ENCODE results near the gene THRB. TPM values are rescaled to one million over a fixed set of nuclear protein-coding genes. Genes with fewer than 3 reads are reported as not detected.

Gene THRB
- total and polyA plus RNA-seq, 8 donors: 2.1 to 12.4 (median 7.8) TPM

- no peaks in the 10 kb centered on the region for H3K9me3 ChIP-seq
- WGBS, 2 donors: 79 to 84% methylated on average over 2 of the region's 2 CpGs
- intact Hi-C loops (cut with DNase I): no loop called here
- no peak for TF ChIP-seq CTCF (IDR thresholded peaks at IDR 0.05)
- H3K27ac ChIP-seq: no peak overlapping the region
- H3K4me1 ChIP-seq: no peaks in the 10 kb centered on the region
- ATAC-seq (no peak), FAIRE-seq (no peak), DNase-seq (no peak)
- H3K4me3 ChIP-seq: no peak overlapping the region
- H3K27me3 ChIP-seq: no peaks in the 10 kb centered on the region
- peaks cover 0 to 5% (median 0%) of the 10 kb centered on the region in 3 donors for H3K36me3 ChIP-seq
Observed at GRCh38 chr3:24133942-24134341, 360.7 kb downstream of the THRB start.

GRCh38 chr3:24133436-24133835 is 361.2 kb downstream of the THRB start:
- FAIRE-seq (no peak), ATAC-seq (no peak), DNase-seq (no peak)
- no peaks in the 10 kb centered on the region for H3K9me3 ChIP-seq
- no peak overlapping the region for H3K4me3 ChIP-seq
- H3K4me1 ChIP-seq: no peaks in the 10 kb centered on the region
- TF ChIP-seq CTCF (IDR thresholded peaks at IDR 0.05): no peak
- intact Hi-C loops (cut with DNase I): no loop called here
- no peaks in the 10 kb centered on the region for H3K27me3 ChIP-seq
- peaks cover 0 to 5% (median 0%) of the 10 kb centered on the region in 3 donors for H3K36me3 ChIP-seq
- H3K27ac ChIP-seq: no peak overlapping the region

GRCh38 chr3:24129549-24129948 is 365.1 kb downstream of the THRB start:
- no peak overlapping the region for H3K27ac ChIP-seq
- DNase-seq (no peak), ATAC-seq (no peak), FAIRE-seq (no peak)
- no peaks in the 10 kb centered on the region for H3K4me1 ChIP-seq
- H3K27me3 ChIP-seq: no peaks in the 10 kb centered on the region
- intact Hi-C loops (cut with DNase I): no loop called here
- 84 to 85% methylated on average over 5 of the region's 5 CpGs for WGBS, 2 donors
- no peaks in the 10 kb centered on the region for H3K9me3 ChIP-seq
- no peak overlapping the region for H3K4me3 ChIP-seq
- TF ChIP-seq CTCF (IDR thresholded peaks at IDR 0.05): no peak
- peaks cover 0 to 5% (median 0%) of the 10 kb centered on the region in 3 donors for H3K36me3 ChIP-seq

- no peak for TF ChIP-seq CTCF (IDR thresholded peaks at IDR 0.05)
- intact Hi-C loops (cut with DNase I): no loop called here
- DNase-seq: no peak
- Histone ChIP-seq H3K36me3 (peaks cover 0 to 5% (median 0%) of the 10 kb centered on the region in 3 donors), H3K9me3 (no peaks in the 10 kb centered on the region), H3K4me3 (no peak overlapping the region), H3K4me1 (no peaks in the 10 kb centered on the region), H3K27ac (no peak overlapping the region), H3K27me3 (no peaks in the 10 kb centered on the region)
- no peak for ATAC-seq
- WGBS, 2 donors: 74 to 83% methylated on average over 4 of the region's 4 CpGs
- FAIRE-seq: no peak
Observed at GRCh38 chr3:24128199-24129005, 366.2 kb downstream of the THRB start.

- Histone ChIP-seq H3K9me3 (no peaks in the 10 kb centered on the region), H3K4me3 (no peak overlapping the region), H3K36me3 (no peaks in the 10 kb centered on the region), H3K27me3 (no peaks in the 10 kb centered on the region), H3K27ac (no peak overlapping the region), H3K4me1 (no peaks in the 10 kb centered on the region)
- intact Hi-C loops (cut with DNase I): no loop called here
- FAIRE-seq (no peak), DNase-seq (no peak), ATAC-seq (no peak)
- no peak for TF ChIP-seq CTCF (IDR thresholded peaks at IDR 0.05)
- 84 to 92% methylated on average over 1 of the region's 1 CpG for WGBS, 2 donors
Observed at GRCh38 chr3:24123596-24123995, 371.1 kb downstream of the THRB start.
